Activated naive CD4-positive, alpha-beta T cell treated with anti-CD3 and anti-CD28 coated beads, Interleukin-2, amount 10 ng/mL, durations not matched to agents 7 days and 5 days (primary cell): ENCODE measurements around the gene ZNF407.
"Not testable (repeated sequence)": the region's sequence is repeated elsewhere in the genome, so short reads cannot be mapped to it uniquely, and the experiment has no call there.

Experiments
- CTCF ChIA-PET: fragments of 350-600 bp; sonication (Branson Sonifier 250); formaldehyde crosslinking; loops from one replicate; lab custom pipeline; 2021; ENCODE audit warnings: antibody characterized with exemption; lab: Charles Lee
- DNase-seq: peaks from one replicate; pipeline ENCODE4 v3.0.0-alpha.2; 2020
- H3K27ac Mint-ChIP-seq: one replicate; pipeline ENCODE4 v1.8.0; 2021; ENCODE audit warnings: mild to moderate bottlenecking, moderate library complexity, mixed read lengths
- H3K27me3 Mint-ChIP-seq: one replicate; pipeline ENCODE4 v1.8.0; 2021; ENCODE audit warnings: mild to moderate bottlenecking, mixed read lengths
- H3K36me3 Mint-ChIP-seq: one replicate; pipeline ENCODE4 v1.8.0; 2021; ENCODE audit warnings: mixed read lengths
- H3K4me1 Mint-ChIP-seq: one replicate; pipeline ENCODE4 v1.8.0; 2021; ENCODE audit warnings: mixed read lengths
- H3K4me3 Mint-ChIP-seq: one replicate; pipeline ENCODE4 v1.8.0; 2021; ENCODE audit warnings: mild to moderate bottlenecking, moderate library complexity, mixed read lengths
- H3K9me3 Mint-ChIP-seq: one replicate; pipeline ENCODE4 v1.8.0; 2021; ENCODE audit warnings: mixed read lengths

Gene ZNF407

DNA sequence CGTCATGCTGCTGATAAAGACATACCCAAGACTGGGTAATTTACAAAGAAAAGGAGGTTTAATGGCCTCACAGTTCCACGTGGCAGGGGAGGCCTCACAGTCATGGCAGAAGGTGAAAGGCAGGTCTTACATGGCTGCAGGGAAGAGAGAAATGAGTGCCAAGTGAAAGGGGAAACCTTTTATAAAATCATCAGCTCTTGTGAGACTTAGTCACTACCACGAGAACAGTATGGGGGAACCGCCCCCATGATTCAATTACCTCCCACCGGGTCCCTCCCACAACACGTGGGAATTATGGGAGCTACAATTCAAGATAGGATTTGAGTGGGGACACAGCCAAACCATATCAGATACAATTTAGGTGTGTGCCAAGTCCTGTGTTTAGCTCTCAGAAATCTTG is 506.4 kb downstream of the ZNF407 start:
- not testable (repeated sequence) for H3K27me3 Mint-ChIP-seq, H3K27ac Mint-ChIP-seq, H3K9me3 Mint-ChIP-seq, H3K4me1 Mint-ChIP-seq, H3K36me3 Mint-ChIP-seq, H3K4me3 Mint-ChIP-seq, DNase-seq
- CTCF ChIA-PET = interaction anchor here (0.9 kb wide), 1 partner anchor 20 kb away, joined by 3 read pairs; no protein-coding TSS in a partner anchor

DNA sequence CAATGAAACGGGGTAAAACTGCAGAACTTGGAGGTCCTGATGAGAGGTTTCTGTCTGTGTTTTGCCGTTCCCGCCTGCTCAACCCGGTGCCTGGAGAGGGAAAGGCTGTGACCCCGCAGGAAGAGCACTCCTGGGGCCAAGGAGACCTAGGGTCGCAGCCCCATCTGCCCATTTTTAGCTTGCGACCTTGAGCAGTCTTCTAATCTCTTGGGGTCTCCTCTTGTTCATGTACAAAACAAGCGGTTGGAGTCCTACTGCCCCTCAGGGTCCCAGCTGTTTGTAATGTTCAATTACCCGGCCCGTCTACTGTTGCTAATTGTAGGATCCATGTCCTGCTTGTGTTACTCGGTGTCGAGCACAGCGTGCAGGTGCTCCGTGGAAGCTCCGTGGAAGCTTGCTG is 506.8 kb downstream of the ZNF407 start:
- H3K9me3 Mint-ChIP-seq = peaks cover 9% of the 10 kb centered on the region
- no peaks in the 10 kb centered on the region for H3K27me3 Mint-ChIP-seq
- CTCF ChIA-PET = interaction anchor here (0.9 kb wide), 1 partner anchor 21 kb away, joined by 3 read pairs; no protein-coding TSS in a partner anchor
- no peak overlapping the region for H3K4me3 Mint-ChIP-seq
- no peaks in the 10 kb centered on the region for H3K36me3 Mint-ChIP-seq
- no peaks in the 10 kb centered on the region for H3K4me1 Mint-ChIP-seq
- H3K27ac Mint-ChIP-seq = no peak overlapping the region
- DNase-seq = no peak

DNA sequence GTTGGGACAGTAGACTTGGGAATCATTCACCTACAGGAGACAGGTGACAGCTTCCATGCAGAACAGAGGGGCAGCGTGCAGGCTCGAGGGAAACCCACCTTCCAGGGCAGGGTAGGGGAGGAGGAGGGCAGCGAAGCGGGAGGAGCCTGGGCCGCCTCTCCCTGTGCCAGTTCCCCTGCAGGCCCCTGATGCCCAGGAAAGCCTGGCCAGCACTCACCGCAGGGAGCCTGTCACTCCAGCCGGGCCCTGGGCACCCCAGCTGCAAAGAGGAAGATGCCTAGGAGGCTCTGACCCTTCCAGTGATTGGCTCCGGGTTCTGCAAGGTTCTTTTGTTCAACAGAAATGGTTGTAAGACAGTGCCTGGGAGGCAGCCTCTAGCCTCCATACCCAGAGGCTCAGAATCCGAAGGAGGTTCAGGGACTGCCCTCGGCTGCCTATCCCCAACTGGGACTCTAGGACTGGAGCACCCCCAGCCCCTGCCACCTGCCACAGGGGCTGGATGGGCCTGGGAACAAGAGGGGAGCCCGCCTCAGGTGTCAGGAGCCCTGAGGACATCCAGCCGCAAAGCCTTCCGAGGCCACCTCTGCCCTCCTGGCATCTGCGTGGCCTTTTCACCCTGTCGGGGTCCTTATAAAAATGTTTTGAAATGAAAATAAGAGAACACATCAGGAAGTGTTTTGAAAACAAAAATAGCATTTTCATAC is 508.0 kb downstream of the ZNF407 start:
- CTCF ChIA-PET = interaction anchor here (0.8 kb wide), 1 partner anchor 149 kb away, joined by 3 read pairs; no protein-coding TSS in a partner anchor
- no peak overlapping the region for H3K4me3 Mint-ChIP-seq
- no peaks in the 10 kb centered on the region for H3K36me3 Mint-ChIP-seq
- peaks cover 7% of the 10 kb centered on the region for H3K9me3 Mint-ChIP-seq
- no peak overlapping the region for H3K27ac Mint-ChIP-seq
- H3K27me3 Mint-ChIP-seq = no peaks in the 10 kb centered on the region
- no peak for DNase-seq
- H3K4me1 Mint-ChIP-seq = no peaks in the 10 kb centered on the region

DNA sequence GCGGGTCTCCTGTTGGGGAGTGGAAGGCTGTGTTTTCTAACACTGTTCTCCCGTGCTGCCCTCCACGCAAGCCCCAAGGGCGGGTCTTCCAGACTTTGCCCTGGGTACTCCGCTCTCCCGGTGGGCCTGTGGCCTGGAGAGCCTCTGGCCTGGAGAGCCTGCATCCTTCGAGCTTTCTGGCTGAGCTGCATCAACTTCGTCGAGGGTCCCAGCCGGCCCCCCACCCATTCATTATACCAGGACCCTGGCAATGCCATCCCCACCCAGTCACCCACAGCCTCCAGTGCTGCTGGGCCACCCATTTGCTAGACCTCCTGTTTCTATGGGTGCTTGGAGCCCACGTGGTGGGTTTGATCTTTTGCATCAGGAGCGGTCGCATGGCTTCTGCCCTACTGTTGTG is 509.1 kb downstream of the ZNF407 start:
- Mint-ChIP-seq H3K4me1 (no peaks in the 10 kb centered on the region), H3K9me3 (peaks cover 2% of the 10 kb centered on the region), H3K36me3 (no peaks in the 10 kb centered on the region), H3K27ac (no peak overlapping the region), H3K4me3 (no peak overlapping the region), H3K27me3 (no peaks in the 10 kb centered on the region)
- no peak for DNase-seq
- CTCF ChIA-PET = no interaction called here

DNA sequence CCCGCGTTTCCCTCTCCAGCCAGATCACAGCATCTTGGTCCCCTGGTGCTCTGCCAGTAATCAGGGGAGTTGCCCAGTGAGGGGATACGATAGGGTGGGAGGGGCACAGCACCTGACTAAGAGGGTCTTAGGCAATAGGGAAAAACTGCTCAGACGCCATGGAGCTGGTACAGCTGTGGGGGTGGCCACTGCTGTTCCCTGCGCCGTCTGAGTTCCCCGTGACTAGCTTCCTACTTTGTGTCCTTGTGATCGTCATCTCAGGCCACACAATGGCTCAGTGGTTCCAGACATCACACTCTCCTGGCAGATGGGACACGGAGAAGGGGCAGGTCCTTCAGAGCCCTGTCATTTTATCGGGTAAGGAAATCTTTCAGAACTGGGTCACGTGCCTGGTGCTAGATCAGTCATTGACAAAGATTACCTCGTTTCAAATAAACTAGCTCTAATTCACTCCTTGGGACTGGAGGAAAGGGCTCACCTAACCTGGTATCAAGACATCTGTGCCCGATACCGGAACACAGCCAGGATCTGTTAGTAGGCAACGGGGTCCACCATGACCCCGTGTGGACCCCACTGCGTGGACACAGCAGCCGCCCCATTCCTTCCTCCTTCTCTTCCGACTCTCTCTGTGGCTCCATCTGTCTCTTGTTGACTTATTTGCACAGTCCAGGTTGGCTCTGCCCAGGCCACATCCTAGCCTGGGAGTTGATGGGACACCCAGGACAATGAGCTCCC is 509.7 kb downstream of the ZNF407 start:
- no peak overlapping the region for H3K4me3 Mint-ChIP-seq
- CTCF ChIA-PET = no interaction called here
- DNase-seq = no peak
- H3K36me3 Mint-ChIP-seq = no peaks in the 10 kb centered on the region
- no peak overlapping the region for H3K27ac Mint-ChIP-seq
- no peaks in the 10 kb centered on the region for H3K4me1 Mint-ChIP-seq
- H3K27me3 Mint-ChIP-seq = no peaks in the 10 kb centered on the region
- H3K9me3 Mint-ChIP-seq = no peaks in the 10 kb centered on the region

DNA sequence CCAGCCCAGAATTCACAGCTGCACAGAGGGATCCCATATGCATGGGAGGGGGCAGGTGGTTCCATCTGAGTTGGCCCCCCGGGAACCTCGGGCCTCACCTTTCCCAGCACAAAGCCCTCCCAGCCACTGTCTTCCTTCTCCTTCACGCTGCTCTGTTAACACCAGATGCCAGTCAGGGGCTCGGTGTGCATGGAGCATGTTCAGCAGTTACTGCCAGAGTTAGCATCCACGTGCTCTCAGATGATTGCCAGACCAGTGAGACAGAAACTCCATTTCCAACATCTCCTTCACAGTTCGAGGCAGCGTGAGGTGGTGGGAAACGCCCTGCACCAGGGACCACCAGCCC is 510.2 kb downstream of the ZNF407 start:
- H3K4me1 Mint-ChIP-seq = no peaks in the 10 kb centered on the region
- no peaks in the 10 kb centered on the region for H3K27me3 Mint-ChIP-seq
- no peaks in the 10 kb centered on the region for H3K9me3 Mint-ChIP-seq
- DNase-seq = no peak
- H3K4me3 Mint-ChIP-seq = no peak overlapping the region
- no peaks in the 10 kb centered on the region for H3K36me3 Mint-ChIP-seq
- no peak overlapping the region for H3K27ac Mint-ChIP-seq
- CTCF ChIA-PET = no interaction called here

DNA sequence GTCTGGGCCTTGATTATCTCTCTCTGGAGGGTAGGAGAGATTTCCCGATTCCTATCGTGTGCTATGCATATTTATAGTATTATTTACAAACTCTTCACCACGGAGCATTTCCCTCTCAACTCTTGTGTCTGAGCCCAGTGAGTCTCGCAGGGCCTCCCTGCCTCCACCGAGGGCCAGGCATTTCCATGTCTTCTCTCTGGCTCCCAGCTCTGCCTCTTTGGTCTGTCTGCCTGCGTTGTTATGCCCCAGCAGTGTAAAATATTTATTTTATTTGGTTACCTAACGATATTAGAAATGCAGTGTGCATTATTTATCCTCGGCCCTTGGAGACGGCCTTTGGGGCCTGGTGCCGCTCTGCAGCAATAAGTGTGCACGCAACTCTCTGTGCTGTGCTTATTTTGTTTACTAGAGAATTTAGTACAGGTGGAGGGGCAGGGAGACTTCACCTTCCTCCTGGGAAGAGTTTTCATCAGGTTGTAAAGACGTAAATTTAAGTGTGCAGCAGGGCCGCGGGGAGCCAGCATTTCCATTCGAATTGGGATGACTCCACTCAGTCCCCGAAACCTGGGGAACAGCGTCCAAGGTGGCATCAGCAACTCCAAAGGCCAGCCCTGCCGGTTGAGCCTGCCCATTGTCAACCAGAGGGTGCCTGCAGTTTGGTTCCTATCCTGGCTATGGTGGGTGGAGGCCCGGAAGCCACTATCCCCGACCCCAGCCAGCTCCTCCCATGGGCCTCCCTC is 511.1 kb downstream of the ZNF407 start:
- CTCF ChIA-PET = no interaction called here
- H3K27ac Mint-ChIP-seq = no peak overlapping the region
- no peaks in the 10 kb centered on the region for H3K27me3 Mint-ChIP-seq
- no peaks in the 10 kb centered on the region for H3K4me1 Mint-ChIP-seq
- no peak for DNase-seq
- H3K9me3 Mint-ChIP-seq = no peaks in the 10 kb centered on the region
- H3K4me3 Mint-ChIP-seq = no peak overlapping the region
- H3K36me3 Mint-ChIP-seq = no peaks in the 10 kb centered on the region

DNA sequence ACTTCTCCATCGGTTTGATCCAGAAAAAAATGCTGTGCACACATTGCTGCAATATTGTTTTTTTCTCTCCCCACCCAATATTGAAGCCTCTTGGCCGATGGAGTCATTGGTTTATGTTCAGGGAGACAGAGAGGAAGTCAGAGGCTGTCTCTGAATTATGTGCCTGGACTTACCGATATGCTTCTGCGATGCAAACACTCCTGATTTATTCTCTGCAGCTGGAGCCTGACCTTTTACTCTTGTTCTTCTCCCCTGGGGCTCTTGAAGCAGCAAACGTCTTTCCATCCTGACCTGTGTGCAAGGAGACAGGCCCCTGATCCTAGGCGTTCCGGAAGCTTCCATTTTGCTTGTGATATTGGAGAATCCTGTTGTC is 511.6 kb downstream of the ZNF407 start:
- Mint-ChIP-seq H3K27me3 (no peaks in the 10 kb centered on the region), H3K9me3 (no peaks in the 10 kb centered on the region), H3K36me3 (no peaks in the 10 kb centered on the region), H3K27ac (no peak overlapping the region), H3K4me3 (no peak overlapping the region), H3K4me1 (no peaks in the 10 kb centered on the region)
- CTCF ChIA-PET = no interaction called here
- no peak for DNase-seq

DNA sequence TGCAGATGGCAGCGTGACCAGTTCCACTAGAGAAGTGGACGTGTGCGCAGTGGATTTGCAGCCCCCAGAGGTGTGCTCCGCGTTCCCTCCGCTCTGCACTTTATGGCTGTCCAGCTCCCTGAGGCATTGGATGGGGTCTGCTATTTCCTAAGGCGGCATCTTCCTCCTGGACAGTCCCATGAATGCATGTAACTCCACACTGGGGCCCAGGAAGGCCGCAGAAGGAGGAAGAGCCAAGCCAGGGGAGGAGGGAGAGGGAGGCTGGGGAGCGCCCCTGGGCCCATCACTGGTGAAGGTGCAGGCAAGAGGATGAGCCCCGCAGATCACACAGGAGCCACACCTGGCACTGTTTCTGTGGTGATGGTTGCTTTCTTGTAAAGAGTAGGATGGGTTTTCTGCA is 512.1 kb downstream of the ZNF407 start:
- H3K36me3 Mint-ChIP-seq = no peaks in the 10 kb centered on the region
- H3K4me1 Mint-ChIP-seq = no peaks in the 10 kb centered on the region
- no peaks in the 10 kb centered on the region for H3K27me3 Mint-ChIP-seq
- CTCF ChIA-PET = no interaction called here
- no peak for DNase-seq
- no peak overlapping the region for H3K27ac Mint-ChIP-seq
- no peaks in the 10 kb centered on the region for H3K9me3 Mint-ChIP-seq
- H3K4me3 Mint-ChIP-seq = no peak overlapping the region

DNA sequence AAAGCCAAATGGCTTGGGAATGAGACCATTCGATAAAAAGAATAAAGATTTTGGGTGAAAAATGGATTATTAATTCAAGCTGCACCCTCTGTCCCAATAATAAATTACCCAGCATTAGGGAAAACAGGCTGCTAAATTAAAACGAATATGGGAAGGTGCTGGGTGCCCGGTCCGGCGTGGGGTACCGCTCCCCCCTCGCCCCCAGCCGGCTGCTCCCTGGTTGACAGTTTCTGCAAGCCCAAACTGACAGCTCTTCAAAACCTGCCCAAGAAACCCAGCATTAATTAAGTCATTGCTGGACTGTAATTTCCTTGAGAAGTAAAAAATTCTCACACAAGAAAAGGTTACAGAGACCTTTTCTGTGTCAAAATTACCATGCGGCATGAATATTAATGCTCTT is 512.6 kb downstream of the ZNF407 start:
- no peaks in the 10 kb centered on the region for H3K27me3 Mint-ChIP-seq
- no peaks in the 10 kb centered on the region for H3K36me3 Mint-ChIP-seq
- no peak for DNase-seq
- CTCF ChIA-PET = no interaction called here
- peaks cover 3% of the 10 kb centered on the region for H3K4me1 Mint-ChIP-seq
- no peak overlapping the region for H3K27ac Mint-ChIP-seq
- no peaks in the 10 kb centered on the region for H3K9me3 Mint-ChIP-seq
- no peak overlapping the region for H3K4me3 Mint-ChIP-seq

DNA sequence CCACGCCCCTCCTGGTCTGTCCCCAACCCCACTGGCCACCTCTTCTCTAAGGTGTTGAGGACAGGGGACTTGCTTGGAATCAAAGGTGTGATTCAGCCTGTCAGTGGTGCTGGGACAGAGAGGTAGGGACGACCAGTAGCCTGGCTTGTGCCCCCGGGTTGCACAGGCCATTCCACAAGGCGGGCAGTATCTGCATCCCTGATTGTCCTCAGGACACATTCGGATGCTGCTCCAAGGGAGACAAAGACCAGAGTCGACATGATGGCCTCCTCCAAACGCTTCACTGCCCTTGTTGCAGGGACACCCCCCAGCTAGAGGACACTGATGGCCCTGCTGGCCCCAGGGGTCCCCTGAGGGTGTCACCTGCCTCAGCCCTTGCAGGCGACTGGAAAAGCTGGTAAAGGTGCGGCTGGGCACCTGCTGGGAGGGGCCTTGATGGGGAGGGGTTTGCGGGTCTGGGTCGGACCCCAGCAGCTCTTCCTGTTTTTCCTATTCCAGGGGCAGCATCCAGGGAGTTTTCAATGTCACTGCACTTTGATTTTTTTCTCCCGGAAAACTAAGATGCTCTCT is 513.3 kb downstream of the ZNF407 start:
- Mint-ChIP-seq H3K27ac (no peak overlapping the region), H3K4me1 (peaks cover 3% of the 10 kb centered on the region), H3K36me3 (no peaks in the 10 kb centered on the region), H3K27me3 (no peaks in the 10 kb centered on the region), H3K9me3 (no peaks in the 10 kb centered on the region), H3K4me3 (no peak overlapping the region)
- no peak for DNase-seq
- CTCF ChIA-PET = no interaction called here

DNA sequence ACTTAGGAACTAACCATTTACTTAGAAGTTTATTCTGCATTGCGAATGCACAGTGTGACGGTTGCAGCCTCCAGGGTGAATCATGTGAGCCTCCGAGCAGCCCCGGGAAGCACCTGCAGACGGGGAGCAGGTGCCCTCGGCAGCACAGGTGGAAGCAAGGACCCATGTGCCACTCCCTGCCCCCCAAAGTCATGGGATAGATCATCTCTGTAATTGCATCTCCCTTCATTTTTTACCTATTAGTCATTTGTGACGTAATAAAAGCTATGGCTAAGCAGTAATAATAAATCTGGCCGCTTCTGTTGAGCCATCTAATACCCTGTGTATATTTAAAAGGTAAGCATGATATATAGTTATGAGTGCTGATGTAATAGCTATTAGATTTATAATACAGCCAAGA is 514.1 kb downstream of the ZNF407 start:
- no peak for DNase-seq
- Mint-ChIP-seq H3K27me3 (no peaks in the 10 kb centered on the region), H3K4me3 (no peak overlapping the region), H3K27ac (no peak overlapping the region), H3K4me1 (peaks cover 3% of the 10 kb centered on the region), H3K36me3 (no peaks in the 10 kb centered on the region), H3K9me3 (no peaks in the 10 kb centered on the region)
- CTCF ChIA-PET = no interaction called here

DNA sequence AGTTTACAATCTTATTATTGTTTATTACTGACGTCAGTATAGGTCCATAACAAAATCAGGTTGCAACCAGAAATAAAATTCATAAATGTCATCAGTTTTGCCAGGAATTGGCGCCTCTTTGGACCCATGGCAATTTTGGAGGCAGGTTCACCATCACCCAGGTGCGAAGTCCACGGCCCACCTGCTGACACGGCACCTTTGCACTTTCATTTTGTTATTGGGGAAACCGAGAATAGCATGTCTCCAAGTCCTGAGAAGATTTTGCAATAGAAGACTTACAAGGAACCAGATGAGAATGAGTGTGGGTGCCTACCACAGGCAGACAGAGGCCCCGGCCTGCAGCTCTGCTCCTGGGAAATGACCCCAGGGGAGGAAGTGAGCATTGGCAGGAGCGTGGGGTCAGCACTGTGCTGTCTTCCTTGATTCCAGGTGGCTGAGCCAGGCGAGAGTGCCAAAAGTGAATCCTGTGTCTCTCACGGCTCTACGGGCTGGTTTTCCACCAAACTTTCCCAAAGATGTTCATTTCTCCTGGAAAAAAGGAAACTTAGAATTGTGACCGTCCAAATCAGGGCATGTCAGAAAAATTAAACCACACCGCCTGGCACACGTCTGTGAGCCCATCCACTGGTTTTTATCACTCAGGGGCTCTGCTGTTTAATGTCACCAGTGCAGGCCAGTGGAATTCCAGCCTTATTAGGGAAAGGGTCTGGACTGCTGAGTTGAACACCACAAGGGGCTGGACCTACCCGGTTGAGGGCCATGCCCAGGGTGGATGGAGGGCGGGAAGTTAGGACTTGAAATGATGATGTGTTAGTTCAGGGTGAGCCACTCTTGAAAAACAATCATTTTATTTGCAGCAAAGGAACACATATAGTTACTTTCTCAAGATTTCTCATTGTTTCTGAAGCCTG is 514.8 kb downstream of the ZNF407 start:
- Mint-ChIP-seq H3K4me3 (no peak overlapping the region), H3K9me3 (no peaks in the 10 kb centered on the region), H3K27me3 (no peaks in the 10 kb centered on the region), H3K4me1 (peaks cover 3% of the 10 kb centered on the region), H3K27ac (no peak overlapping the region), H3K36me3 (no peaks in the 10 kb centered on the region)
- no peak for DNase-seq
- CTCF ChIA-PET = no interaction called here

DNA sequence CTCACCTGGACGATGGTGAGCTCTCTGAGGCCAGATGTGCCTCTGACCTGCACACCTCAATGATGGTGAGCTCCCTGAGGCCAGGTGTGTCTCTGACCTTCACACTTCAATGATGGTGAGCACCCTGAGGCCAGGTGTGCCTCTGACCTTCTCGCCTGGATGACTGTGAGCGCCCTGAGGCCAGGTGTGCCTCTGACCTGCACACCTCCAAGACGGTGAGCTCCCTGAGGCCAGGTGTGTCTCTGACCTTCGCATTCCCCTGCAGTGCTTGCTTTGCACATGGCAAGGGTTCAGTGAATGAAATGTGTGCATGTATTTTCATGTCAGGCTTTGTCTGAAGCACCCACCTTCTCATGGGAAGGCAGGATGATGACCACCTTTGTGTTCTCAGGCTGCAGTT is 515.8 kb downstream of the ZNF407 start:
- CTCF ChIA-PET = no interaction called here
- no peak overlapping the region for H3K4me3 Mint-ChIP-seq

More for the DNA sequence above, 515.8 kb downstream of the ZNF407 start:
- no peak for DNase-seq
- no peaks in the 10 kb centered on the region for H3K9me3 Mint-ChIP-seq
- H3K36me3 Mint-ChIP-seq = no peaks in the 10 kb centered on the region
- peaks cover 3% of the 10 kb centered on the region for H3K4me1 Mint-ChIP-seq
- H3K27me3 Mint-ChIP-seq = no peaks in the 10 kb centered on the region
- no peak overlapping the region for H3K27ac Mint-ChIP-seq
